MCF 10A (cell line): ENCODE data around the gene DCBLD1. TPM values are rescaled to one million over a fixed set of nuclear protein-coding genes. Genes with fewer than 3 reads are reported as not detected.

Experiments used
- BruUV-seq: library from RNA; stranded (reverse); fragments of 400-500 nt; replicated peaks from 2 replicates; lab custom pipeline; 2021; lab: Mats Ljungman, UMichigan
- CTCF ChIA-PET: fragments of 300-600 bp; sonication (Branson Sonifier 250); formaldehyde crosslinking; extraction: SDS; loops from one replicate; lab custom pipeline; 2021; ENCODE audit warnings: antibody characterized with exemption, inconsistent platforms; lab: Yijun Ruan, JAX
- POLR2A ChIA-PET: fragments of 300-600, 350-650 bp; sonication (Branson Sonifier 250); formaldehyde crosslinking; extraction: SDS; loops from one replicate; lab custom pipeline; 2020; ENCODE audit warnings: antibody characterized with exemption, inconsistent platforms; lab: Yijun Ruan, JAX
- DNase-seq: peaks from one replicate; pipeline ENCODE4 v3.0.0-alpha.2; 2018; ENCODE audit not compliant: unreplicated experiment
- H3K27ac Mint-ChIP-seq: one replicate; pipeline ENCODE4 v1.8.0; 2022; ENCODE audit warnings: mild to moderate bottlenecking, low read depth, mixed read lengths; ENCODE audit not compliant: unreplicated experiment
- H3K27me3 Mint-ChIP-seq: one replicate; pipeline ENCODE4 v1.8.0; 2022; ENCODE audit warnings: mixed read lengths; ENCODE audit not compliant: insufficient read depth, unreplicated experiment
- H3K36me3 Mint-ChIP-seq: one replicate; pipeline ENCODE4 v1.8.0; 2022; ENCODE audit warnings: mild to moderate bottlenecking, moderate library complexity, mixed read lengths; ENCODE audit not compliant: insufficient read depth, unreplicated experiment
- H3K4me1 Mint-ChIP-seq: one replicate; pipeline ENCODE4 v1.8.0; 2022; ENCODE audit warnings: mixed read lengths; ENCODE audit not compliant: insufficient read depth, unreplicated experiment
- H3K4me3 Mint-ChIP-seq: one replicate; pipeline ENCODE4 v1.8.0; 2022; ENCODE audit warnings: mild to moderate bottlenecking, moderate library complexity, mixed read lengths; ENCODE audit not compliant: unreplicated experiment
- H3K9me3 Mint-ChIP-seq: one replicate; pipeline ENCODE4 v1.8.0; 2022; ENCODE audit warnings: mixed read lengths; ENCODE audit not compliant: unreplicated experiment
- intact Hi-C: fragments of 100-400 bp; cut with micrococcal nuclease; formaldehyde crosslinking; loops from 2 replicates; pipeline ENCODE4 v1.14.1; 2022
- total RNA-seq: library from RNA; stranded (reverse); gene quantifications from 2 replicates; pipeline ENCODE4 v1.2.3, GENCODE V29; 2022
- TF ChIP-seq, protein P1 (sequence below): fragments of 200-600 bp; IDR thresholded peaks from one replicate; pipeline ENCODE4 v1.8.0; 2022; ENCODE audit warnings: antibody characterized with exemption, mild to moderate bottlenecking; ENCODE audit not compliant: unreplicated experiment

The DCBLD1 gene
- total RNA-seq, 1 experiment from 2014 or later, result 25.4 TPM

DNA sequence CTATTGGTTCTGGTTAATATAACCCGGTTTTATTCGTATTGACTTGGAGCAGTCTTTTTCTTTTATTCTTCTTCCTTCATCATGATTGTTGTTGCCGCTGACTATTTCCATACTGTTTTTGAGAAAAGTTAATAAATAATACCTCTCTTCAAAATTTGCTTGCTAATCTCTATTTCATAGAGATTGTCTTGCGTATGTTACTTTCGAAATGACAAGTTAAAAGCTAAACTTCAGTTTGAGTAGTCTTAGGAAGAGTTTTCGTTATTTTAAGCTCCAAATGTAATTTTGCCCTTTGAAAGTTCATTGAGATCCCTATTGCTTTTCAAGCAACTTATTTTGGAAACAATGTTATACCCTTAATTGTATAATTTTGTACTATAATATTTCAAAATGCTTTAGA lies 36.4 kb downstream of the DCBLD1 start:
- no peaks in the 10 kb centered on the region for H3K27me3 Mint-ChIP-seq
- TF ChIP-seq, protein P1, sequence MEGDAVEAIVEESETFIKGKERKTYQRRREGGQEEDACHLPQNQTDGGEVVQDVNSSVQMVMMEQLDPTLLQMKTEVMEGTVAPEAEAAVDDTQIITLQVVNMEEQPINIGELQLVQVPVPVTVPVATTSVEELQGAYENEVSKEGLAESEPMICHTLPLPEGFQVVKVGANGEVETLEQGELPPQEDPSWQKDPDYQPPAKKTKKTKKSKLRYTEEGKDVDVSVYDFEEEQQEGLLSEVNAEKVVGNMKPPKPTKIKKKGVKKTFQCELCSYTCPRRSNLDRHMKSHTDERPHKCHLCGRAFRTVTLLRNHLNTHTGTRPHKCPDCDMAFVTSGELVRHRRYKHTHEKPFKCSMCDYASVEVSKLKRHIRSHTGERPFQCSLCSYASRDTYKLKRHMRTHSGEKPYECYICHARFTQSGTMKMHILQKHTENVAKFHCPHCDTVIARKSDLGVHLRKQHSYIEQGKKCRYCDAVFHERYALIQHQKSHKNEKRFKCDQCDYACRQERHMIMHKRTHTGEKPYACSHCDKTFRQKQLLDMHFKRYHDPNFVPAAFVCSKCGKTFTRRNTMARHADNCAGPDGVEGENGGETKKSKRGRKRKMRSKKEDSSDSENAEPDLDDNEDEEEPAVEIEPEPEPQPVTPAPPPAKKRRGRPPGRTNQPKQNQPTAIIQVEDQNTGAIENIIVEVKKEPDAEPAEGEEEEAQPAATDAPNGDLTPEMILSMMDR, result no peak
- no peak overlapping the region for H3K27ac Mint-ChIP-seq
- H3K36me3 Mint-ChIP-seq, result peaks cover 35% of the 10 kb centered on the region
- H3K9me3 Mint-ChIP-seq, result no peaks in the 10 kb centered on the region
- CTCF ChIA-PET, result interaction anchor here (0.6 to 0.7 kb wide), 2 partner anchors 14 to 1187 kb away, joined by 3 read pairs; no protein-coding TSS in a partner anchor
- DNase-seq, result no peak
- no peak overlapping the region for H3K4me3 Mint-ChIP-seq
- intact Hi-C loops, result no loop called here
- BruUV-seq, result no TSS peak
- peaks cover 6% of the 10 kb centered on the region for H3K4me1 Mint-ChIP-seq
- POLR2A ChIA-PET, result interaction anchor here (0.9 to 1.0 kb wide), 2 partner anchors 14 to 35 kb away, joined by 3 to 5 read pairs; no protein-coding TSS in a partner anchor

DNA sequence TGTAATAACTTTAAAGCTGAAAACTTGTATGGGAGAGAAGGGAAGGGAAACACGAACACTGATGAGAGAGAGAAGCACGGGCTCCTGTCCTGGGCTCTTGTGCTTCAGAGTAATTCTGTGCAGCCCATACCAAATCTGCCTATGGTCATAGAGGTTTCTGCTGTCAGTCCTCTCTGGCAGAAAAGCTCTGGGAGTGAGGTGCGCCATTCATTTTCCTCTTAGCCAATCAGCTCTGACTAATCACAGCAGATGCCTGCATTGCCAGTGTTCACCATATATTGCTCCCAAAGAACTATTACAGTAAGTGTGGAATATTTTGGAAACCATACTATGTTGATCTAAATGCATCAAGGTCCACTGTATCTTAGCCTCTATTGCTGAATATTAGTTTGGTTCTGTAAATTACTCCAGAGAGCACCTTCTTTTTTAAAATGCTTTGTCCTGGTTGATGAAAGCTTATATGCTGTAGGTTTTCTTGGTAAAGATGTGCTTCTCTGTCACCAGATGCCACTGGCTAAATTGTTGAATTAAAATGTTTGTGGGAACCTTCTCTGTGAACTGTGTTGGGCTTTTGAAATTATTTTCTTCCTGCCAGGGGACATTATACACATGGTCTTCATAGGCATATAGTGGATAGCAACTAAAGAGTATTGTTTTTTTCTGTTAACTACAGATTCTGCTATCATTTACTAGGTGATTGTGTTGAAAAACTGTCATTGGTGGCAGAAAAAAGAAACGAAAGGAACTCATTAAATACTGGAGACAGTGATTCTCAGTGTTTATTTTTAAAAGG lies 38.3 kb downstream of the DCBLD1 start:
- H3K36me3 Mint-ChIP-seq, result peaks cover 31% of the 10 kb centered on the region
- CTCF ChIA-PET, result no interaction called here
- TF ChIP-seq, protein P1, result no peak
- POLR2A ChIA-PET, result interaction anchor here (1.1 kb wide), 1 partner anchor 10 kb away, joined by 3 read pairs; no protein-coding TSS in a partner anchor
- no peak overlapping the region for H3K27ac Mint-ChIP-seq
- intact Hi-C loops, result no loop called here
- H3K27me3 Mint-ChIP-seq, result no peaks in the 10 kb centered on the region
- BruUV-seq, result no TSS peak
- DNase-seq, result no peak
- H3K4me1 Mint-ChIP-seq, result peaks cover 6% of the 10 kb centered on the region
- no peak overlapping the region for H3K4me3 Mint-ChIP-seq
- H3K9me3 Mint-ChIP-seq, result no peaks in the 10 kb centered on the region

DNA sequence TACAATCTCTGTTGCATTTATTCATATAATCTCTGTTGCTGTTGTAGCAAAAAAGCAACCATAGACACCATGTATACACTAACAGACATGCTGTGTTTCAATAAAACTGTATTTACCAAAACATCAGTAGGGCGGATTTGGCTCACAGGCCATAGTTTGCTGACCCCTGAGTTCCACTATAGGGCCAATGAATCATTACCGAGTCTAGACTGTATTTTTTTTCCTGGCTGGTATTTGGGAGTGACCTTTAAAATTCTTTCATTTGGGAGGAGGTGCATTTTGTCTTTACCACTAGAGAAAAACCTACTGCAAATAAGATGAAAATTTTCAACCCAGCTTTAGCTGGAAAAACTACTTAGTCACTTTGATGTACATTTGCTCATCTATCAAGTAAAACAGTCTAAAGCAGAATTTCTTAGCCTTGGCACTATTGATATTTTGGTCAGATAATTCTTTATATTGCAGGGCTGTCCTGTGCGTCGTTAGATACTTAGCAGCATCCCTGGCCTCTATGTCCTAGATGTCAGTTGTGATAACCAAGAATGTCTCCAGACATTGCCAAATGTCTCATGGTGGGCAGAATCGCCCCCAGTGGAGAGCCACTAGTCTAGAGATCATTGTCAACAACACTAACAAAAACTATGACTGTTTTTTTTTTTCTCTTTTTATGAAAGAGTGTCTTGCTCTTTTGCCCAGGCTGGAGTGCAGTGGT lies 39.5 kb downstream of the DCBLD1 start:
- Mint-ChIP-seq H3K36me3 (peaks cover 31% of the 10 kb centered on the region), H3K27ac (no peak overlapping the region), H3K9me3 (no peaks in the 10 kb centered on the region), H3K4me3 (no peak overlapping the region), H3K27me3 (no peaks in the 10 kb centered on the region), H3K4me1 (peaks cover 6% of the 10 kb centered on the region)
- TF ChIP-seq, protein P1, result no peak
- TSS peak; percentile 14 for BruUV-seq
- CTCF ChIA-PET, result interaction anchor here (1.5 kb wide), 1 partner anchor 72 kb away, joined by 4 read pairs; no protein-coding TSS in a partner anchor
- POLR2A ChIA-PET, result interaction anchor here (0.7 to 1.5 kb wide), 4 partner anchors 9 to 72 kb away, joined by 3 to 4 read pairs (median 4); no protein-coding TSS in a partner anchor
- intact Hi-C loops, result no loop called here
- DNase-seq, result no peak

DNA sequence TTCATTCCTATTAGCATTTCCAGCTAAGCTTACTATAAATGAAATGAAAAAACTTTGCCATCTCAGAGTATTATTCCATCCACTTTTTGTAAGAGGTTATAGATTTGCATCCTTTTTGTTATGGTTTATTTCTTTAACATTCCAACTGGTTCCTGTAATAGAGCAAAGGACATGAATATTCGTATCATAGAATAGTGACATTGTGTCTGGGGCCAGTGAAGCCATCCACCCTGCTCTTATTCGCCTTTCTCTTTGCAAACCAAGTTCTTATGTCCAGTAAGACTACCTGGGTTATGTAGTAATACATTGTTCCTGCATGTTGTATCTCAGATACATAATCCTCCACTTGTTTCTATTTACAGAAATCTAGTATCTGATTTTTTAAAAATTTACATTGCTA lies 43.1 kb downstream of the DCBLD1 start:
- ChIA-PET CTCF (interaction anchor here (1.7 kb wide), 1 partner anchor 10 kb away, joined by 3 read pairs; no protein-coding TSS in a partner anchor), POLR2A (no interaction called here)
- peaks cover 4% of the 10 kb centered on the region for H3K4me1 Mint-ChIP-seq
- no peaks in the 10 kb centered on the region for H3K27me3 Mint-ChIP-seq
- TF ChIP-seq, protein P1, result no peak
- no peak for DNase-seq
- no peaks in the 10 kb centered on the region for H3K9me3 Mint-ChIP-seq
- BruUV-seq, result no TSS peak
- H3K36me3 Mint-ChIP-seq, result peaks cover 20% of the 10 kb centered on the region
- H3K4me3 Mint-ChIP-seq, result no peak overlapping the region
- intact Hi-C loops, result no loop called here
- H3K27ac Mint-ChIP-seq, result no peak overlapping the region
